AG08395 (cell line): ENCODE results near the gene PARP6.

Experiments
- DNase-seq: peaks from one replicate; pipeline ENCODE4 v3.0.0; 2012; ENCODE audit warnings: mixed read lengths, low spot score

Gene PARP6

GRCh38 chr15:72272213-72272996, at the start of gene PARP6:
Gene PARP6, minus strand, starts transcription at chr15:72272554. Its CDS starts 5,077 bp downstream, at chr15:72267477.
- DNase-seq = peak; percentile 100

GRCh38 chr15:72319985-72320671, 47.8 kb upstream of the PARP6 start, which contains the start of gene CELF6:
Gene CELF6, minus strand, starts transcription at chr15:72320157. Its CDS starts 283 bp downstream, at chr15:72319874.
- DNase-seq = peak; percentile 84

- DNase-seq = peak; percentile 86
These were observed 47.1 kb upstream of the PARP6 start for GRCh38 chr15:72319360-72319984.

- no peak for DNase-seq
These were observed 46.1 kb upstream of the PARP6 start for GRCh38 chr15:72318408-72318942.

- DNase-seq = no peak
These were observed 43.5 kb upstream of the PARP6 start for GRCh38 chr15:72315706-72316370.

GRCh38 chr15:72313881-72314280, 41.5 kb upstream of the PARP6 start:
- DNase-seq = no peak

- no peak for DNase-seq
These were observed 41.1 kb upstream of the PARP6 start for GRCh38 chr15:72313448-72313840.

GRCh38 chr15:72312605-72313447, 40.5 kb upstream of the PARP6 start:
- peak; percentile 91 for DNase-seq

GRCh38 chr15:72307026-72307425, 34.7 kb upstream of the PARP6 start:
- no peak for DNase-seq

GRCh38 chr15:72306211-72306785, 33.9 kb upstream of the PARP6 start:
- no peak for DNase-seq

- DNase-seq = no peak
These were observed 32.2 kb upstream of the PARP6 start for GRCh38 chr15:72304596-72304995.

GRCh38 chr15:72302955-72303354, 30.6 kb upstream of the PARP6 start:
- no peak for DNase-seq

GRCh38 chr15:72289597-72290325, 17.4 kb upstream of the PARP6 start:
- no peak for DNase-seq

GRCh38 chr15:72288796-72289596, 16.6 kb upstream of the PARP6 start:
- no peak for DNase-seq

- peak; percentile 37 for DNase-seq
These were observed 13.7 kb upstream of the PARP6 start for GRCh38 chr15:72285927-72286516.

GRCh38 chr15:72285402-72285801, 13.0 kb upstream of the PARP6 start:
- DNase-seq = no peak

GRCh38 chr15:72284781-72285180, 12.4 kb upstream of the PARP6 start:
- DNase-seq = no peak

- no peak for DNase-seq
These were observed 9.4 kb upstream of the PARP6 start for GRCh38 chr15:72281713-72282112.

GRCh38 chr15:72280751-72281150, 8.4 kb upstream of the PARP6 start:
- no peak for DNase-seq
